SK-N-SH treated with all-trans-retinoic acid at 6 μM for 48 hours (cell line): ENCODE measurements around the gene EHHADH.

ENCODE experiments used
- ATAC-seq: fragments of 200-7000 bp; cut with Tn5 transposase; 3 replicates; pipeline ENCODE4 v1.9.1; 2020; ENCODE audit warnings: mild to moderate bottlenecking, moderate library complexity
- ARNTL ChIP-seq: fragments of 450-650 bp; formaldehyde crosslinking; IDR thresholded peaks from 2 replicates; pipeline ENCODE4 v1.5.0; 2020; ENCODE audit warnings: low read depth, mild to moderate bottlenecking, moderate library complexity, borderline replicate concordance
- CSDC2 ChIP-seq: fragments of 250-450 bp; sonication (Bioruptor Pico); IDR thresholded peaks from 2 replicates; pipeline ENCODE4 v1.5.0; 2020; ENCODE audit warnings: mild to moderate bottlenecking, moderate library complexity
- ESRRG ChIP-seq: fragments of 250-450 bp; sonication (Bioruptor Pico); IDR thresholded peaks from 2 replicates; pipeline ENCODE4 v1.6.1; 2021; ENCODE audit warnings: mild to moderate bottlenecking
- GLIS3 ChIP-seq: fragments of 250-450 bp; sonication (Bioruptor Pico); IDR thresholded peaks from 2 replicates; pipeline ENCODE4 v1.5.0; 2020; ENCODE audit warnings: mild to moderate bottlenecking, moderate library complexity
- ISL1 ChIP-seq: fragments of 250-450 bp; sonication (Bioruptor Pico); IDR thresholded peaks from 2 replicates; pipeline ENCODE4 v2.1.2; 2022; ENCODE audit warnings: mild to moderate bottlenecking, moderate library complexity
- OSR1 ChIP-seq: fragments of 250-450 bp; sonication (Bioruptor Pico); IDR thresholded peaks from 2 replicates; pipeline ENCODE4 v1.8.0; 2022; ENCODE audit warnings: moderate library complexity, mild to moderate bottlenecking, inconsistent platforms
- PPARA ChIP-seq: fragments of 250-450 bp; sonication (Bioruptor Pico); IDR thresholded peaks from 2 replicates; pipeline ENCODE4 v1.5.0; 2020; ENCODE audit warnings: mild to moderate bottlenecking, borderline replicate concordance
- RARB ChIP-seq: fragments of 250-450 bp; sonication (Bioruptor Pico); IDR thresholded peaks from 2 replicates; pipeline ENCODE4 v1.8.0; 2021; ENCODE audit warnings: mild to moderate bottlenecking, moderate library complexity
- SNAI2 ChIP-seq: fragments of 250-450 bp; sonication (Bioruptor Pico); IDR thresholded peaks from 2 replicates; pipeline ENCODE4 v1.5.0; 2020; ENCODE audit warnings: mild to moderate bottlenecking, moderate library complexity
- TOX ChIP-seq: fragments of 250-450 bp; sonication (Bioruptor Pico); IDR thresholded peaks from 2 replicates; pipeline ENCODE4 v1.8.0; 2021; ENCODE audit warnings: mild to moderate bottlenecking, moderate library complexity, borderline replicate concordance
- ZC3H10 ChIP-seq: fragments of 250-450 bp; sonication (Bioruptor Pico); IDR thresholded peaks from 2 replicates; pipeline ENCODE4 v1.5.1; 2021; ENCODE audit warnings: mild to moderate bottlenecking, moderate library complexity
- ZFP3 ChIP-seq: fragments of 250-450 bp; sonication (Bioruptor Pico); IDR thresholded peaks from 2 replicates; pipeline ENCODE4 v1.5.0; 2020; ENCODE audit warnings: mild to moderate bottlenecking, moderate library complexity
- ZFP30 ChIP-seq: fragments of 450-650 bp; formaldehyde crosslinking; IDR thresholded peaks from 2 replicates; pipeline ENCODE4 v1.5.0; 2022; ENCODE audit warnings: mild to moderate bottlenecking, moderate library complexity
- ZNF565 ChIP-seq: fragments of 450-650 bp; formaldehyde crosslinking; conservative IDR thresholded peaks from 2 replicates; pipeline ENCODE4 v1.5.0; 2020; ENCODE audit warnings: low read depth, mild to moderate bottlenecking, moderate library complexity
- ZNF70 ChIP-seq: fragments of 450-650 bp; formaldehyde crosslinking; IDR thresholded peaks from 2 replicates; pipeline ENCODE4 v1.5.0; 2020; ENCODE audit warnings: mild to moderate bottlenecking, moderate library complexity
- ZNF8 ChIP-seq: fragments of 450-650 bp; formaldehyde crosslinking; IDR thresholded peaks from 2 replicates; pipeline ENCODE4 v1.5.0; 2020; ENCODE audit warnings: mild to moderate bottlenecking, moderate library complexity
- TF ChIP-seq, protein P1 (sequence below): fragments of 250-450 bp; sonication (Bioruptor Pico); IDR thresholded peaks from 2 replicates; pipeline ENCODE4 v1.8.0; 2020; ENCODE audit warnings: mild to moderate bottlenecking, moderate library complexity, borderline replicate concordance
- TF ChIP-seq, protein P2 (sequence below): fragments of 250-450 bp; sonication (Bioruptor Pico); IDR thresholded peaks from 2 replicates; pipeline ENCODE4 v1.8.0; 2021; ENCODE audit warnings: low read depth, mild to moderate bottlenecking, moderate library complexity, borderline replicate concordance
- TF ChIP-seq, protein P3 (sequence below): fragments of 250-450 bp; sonication (Bioruptor Pico); IDR thresholded peaks from 2 replicates; pipeline ENCODE4 v1.5.1; 2020; ENCODE audit warnings: low read depth, mild to moderate bottlenecking, moderate library complexity
- TF ChIP-seq, protein P4 (sequence below): fragments of 250-450 bp; sonication (Bioruptor Pico); IDR thresholded peaks from 2 replicates; pipeline ENCODE4 v1.5.0; 2020; ENCODE audit warnings: mild to moderate bottlenecking, moderate library complexity
- TF ChIP-seq, protein P5 (sequence below): fragments of 250-450 bp; sonication (Bioruptor Pico); IDR thresholded peaks from 2 replicates; pipeline ENCODE4 v1.5.1; 2021; ENCODE audit warnings: mild to moderate bottlenecking, moderate library complexity

Gene EHHADH

DNA sequence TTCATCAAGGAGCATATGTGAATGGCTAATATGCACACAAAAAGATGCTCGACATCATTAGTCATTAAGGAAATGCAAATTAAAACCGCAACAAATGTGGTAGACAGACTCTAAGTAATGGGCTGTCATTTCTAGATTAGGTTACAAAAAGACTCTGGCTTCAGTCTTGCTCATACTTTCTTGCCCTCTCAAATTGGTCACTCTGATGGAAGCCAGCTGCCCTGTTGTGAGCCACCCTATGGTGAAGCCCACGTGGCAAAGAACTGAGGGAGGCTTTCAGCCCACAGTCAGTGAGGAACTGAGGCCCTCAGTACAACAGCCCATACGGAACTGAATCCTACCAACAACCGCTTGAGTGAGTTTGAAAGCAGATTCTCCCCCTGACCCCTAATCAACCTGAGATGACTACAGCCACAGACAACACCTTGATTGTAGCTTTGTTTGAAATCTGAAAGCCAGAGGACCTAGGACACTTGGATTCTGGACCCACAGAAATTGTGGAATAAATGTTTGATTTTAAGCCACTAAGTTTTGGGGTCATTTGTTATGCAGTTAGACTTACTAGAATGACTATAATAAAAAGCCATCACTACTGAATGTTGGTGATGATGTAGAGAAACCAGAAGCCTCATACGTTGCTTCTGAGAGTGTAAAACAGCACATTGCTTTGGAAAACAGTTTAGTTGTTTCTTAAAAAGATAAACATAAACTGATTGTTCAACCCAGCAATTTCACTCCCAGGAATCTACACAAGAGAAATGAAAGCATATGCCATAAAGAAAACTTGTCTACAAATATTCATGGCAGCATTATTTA lies 45.7 kb downstream of the EHHADH start:
- TF ChIP-seq, protein P1, sequence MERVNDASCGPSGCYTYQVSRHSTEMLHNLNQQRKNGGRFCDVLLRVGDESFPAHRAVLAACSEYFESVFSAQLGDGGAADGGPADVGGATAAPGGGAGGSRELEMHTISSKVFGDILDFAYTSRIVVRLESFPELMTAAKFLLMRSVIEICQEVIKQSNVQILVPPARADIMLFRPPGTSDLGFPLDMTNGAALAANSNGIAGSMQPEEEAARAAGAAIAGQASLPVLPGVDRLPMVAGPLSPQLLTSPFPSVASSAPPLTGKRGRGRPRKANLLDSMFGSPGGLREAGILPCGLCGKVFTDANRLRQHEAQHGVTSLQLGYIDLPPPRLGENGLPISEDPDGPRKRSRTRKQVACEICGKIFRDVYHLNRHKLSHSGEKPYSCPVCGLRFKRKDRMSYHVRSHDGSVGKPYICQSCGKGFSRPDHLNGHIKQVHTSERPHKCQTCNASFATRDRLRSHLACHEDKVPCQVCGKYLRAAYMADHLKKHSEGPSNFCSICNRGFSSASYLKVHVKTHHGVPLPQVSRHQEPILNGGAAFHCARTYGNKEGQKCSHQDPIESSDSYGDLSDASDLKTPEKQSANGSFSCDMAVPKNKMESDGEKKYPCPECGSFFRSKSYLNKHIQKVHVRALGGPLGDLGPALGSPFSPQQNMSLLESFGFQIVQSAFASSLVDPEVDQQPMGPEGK (CRISPR knock-in tag), result no peak
- no peak for TF ChIP-seq ZFP3 (CRISPR knock-in tag)
- no peak for TF ChIP-seq ZNF565
- no peak for TF ChIP-seq ZNF70 (CRISPR knock-in tag)
- TF ChIP-seq ZC3H10 (CRISPR knock-in tag), result peak; percentile 55; the same call in 1 of the 2 replicates
- no peak for TF ChIP-seq CSDC2 (CRISPR knock-in tag)
- TF ChIP-seq, protein P2, sequence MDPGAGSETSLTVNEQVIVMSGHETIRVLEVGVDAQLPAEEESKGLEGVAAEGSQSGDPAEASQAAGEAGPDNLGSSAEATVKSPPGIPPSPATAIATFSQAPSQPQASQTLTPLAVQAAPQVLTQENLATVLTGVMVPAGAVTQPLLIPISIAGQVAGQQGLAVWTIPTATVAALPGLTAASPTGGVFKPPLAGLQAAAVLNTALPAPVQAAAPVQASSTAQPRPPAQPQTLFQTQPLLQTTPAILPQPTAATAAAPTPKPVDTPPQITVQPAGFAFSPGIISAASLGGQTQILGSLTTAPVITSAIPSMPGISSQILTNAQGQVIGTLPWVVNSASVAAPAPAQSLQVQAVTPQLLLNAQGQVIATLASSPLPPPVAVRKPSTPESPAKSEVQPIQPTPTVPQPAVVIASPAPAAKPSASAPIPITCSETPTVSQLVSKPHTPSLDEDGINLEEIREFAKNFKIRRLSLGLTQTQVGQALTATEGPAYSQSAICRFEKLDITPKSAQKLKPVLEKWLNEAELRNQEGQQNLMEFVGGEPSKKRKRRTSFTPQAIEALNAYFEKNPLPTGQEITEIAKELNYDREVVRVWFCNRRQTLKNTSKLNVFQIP (CRISPR knock-in tag), result no peak
- TF ChIP-seq ESRRG, result no peak
- 0 out of 2 replicates have a peak, but pooled peaks have one; percentile 33 for TF ChIP-seq ISL1 (CRISPR knock-in tag)
- peak; percentile 83 for ATAC-seq

DNA sequence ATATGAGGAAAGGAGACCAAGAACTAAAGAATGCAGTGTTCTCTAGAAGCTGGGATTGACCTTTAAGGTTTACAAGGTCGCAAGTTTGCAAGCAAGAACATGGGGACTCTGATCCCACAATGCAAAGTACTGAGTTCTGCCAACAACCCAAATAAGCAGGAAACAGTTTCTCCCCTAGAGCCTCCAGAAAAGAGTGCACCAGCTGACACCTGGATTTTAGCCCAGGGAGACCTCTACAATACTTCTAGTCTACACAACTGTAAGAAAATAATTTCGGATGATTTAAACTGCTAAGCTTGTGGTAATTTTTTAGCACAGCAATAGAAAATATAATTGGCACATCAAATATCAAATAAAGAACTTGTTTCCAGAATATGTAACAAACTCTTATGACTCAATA lies 46.4 kb downstream of the EHHADH start:
- TF ChIP-seq OSR1 (CRISPR knock-in tag) (no peak), ESRRG (no peak), RARB (no peak), ZNF565 (no peak), ZC3H10 (CRISPR knock-in tag) (no peak), ISL1 (CRISPR knock-in tag) (no peak), ZNF70 (CRISPR knock-in tag) (no peak)
- TF ChIP-seq, protein P3, sequence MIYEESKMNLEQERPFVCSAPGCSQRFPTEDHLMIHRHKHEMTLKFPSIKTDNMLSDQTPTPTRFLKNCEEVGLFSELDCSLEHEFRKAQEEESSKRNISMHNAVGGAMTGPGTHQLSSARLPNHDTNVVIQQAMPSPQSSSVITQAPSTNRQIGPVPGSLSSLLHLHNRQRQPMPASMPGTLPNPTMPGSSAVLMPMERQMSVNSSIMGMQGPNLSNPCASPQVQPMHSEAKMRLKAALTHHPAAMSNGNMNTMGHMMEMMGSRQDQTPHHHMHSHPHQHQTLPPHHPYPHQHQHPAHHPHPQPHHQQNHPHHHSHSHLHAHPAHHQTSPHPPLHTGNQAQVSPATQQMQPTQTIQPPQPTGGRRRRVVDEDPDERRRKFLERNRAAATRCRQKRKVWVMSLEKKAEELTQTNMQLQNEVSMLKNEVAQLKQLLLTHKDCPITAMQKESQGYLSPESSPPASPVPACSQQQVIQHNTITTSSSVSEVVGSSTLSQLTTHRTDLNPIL, result no peak
- ATAC-seq, result peak; percentile 34

DNA sequence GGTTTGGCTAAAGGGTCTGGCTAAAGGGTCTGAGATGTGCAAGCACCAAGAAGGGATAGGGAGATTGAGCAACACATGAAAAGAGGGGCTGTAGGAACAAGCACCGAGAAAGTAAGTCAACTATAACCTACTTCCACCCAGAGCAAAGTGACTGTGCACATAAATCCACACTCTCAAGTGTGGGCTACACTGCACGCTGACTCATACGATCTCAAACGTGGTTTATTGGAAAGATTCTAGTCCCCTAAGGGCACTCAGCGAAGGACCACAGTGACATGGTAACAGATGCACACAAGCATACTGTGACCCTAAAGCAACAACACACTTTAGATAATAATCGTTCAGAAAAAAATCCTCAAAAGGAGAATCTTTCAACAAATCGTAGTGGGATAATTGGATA lies 48.0 kb downstream of the EHHADH start:
- TF ChIP-seq ZFP30 (CRISPR knock-in tag), result no peak
- TF ChIP-seq CSDC2 (CRISPR knock-in tag), result no peak
- no peak for TF ChIP-seq TOX (CRISPR knock-in tag)
- no peak for TF ChIP-seq ZC3H10 (CRISPR knock-in tag)
- TF ChIP-seq ZNF565, result no peak
- TF ChIP-seq, protein P4, sequence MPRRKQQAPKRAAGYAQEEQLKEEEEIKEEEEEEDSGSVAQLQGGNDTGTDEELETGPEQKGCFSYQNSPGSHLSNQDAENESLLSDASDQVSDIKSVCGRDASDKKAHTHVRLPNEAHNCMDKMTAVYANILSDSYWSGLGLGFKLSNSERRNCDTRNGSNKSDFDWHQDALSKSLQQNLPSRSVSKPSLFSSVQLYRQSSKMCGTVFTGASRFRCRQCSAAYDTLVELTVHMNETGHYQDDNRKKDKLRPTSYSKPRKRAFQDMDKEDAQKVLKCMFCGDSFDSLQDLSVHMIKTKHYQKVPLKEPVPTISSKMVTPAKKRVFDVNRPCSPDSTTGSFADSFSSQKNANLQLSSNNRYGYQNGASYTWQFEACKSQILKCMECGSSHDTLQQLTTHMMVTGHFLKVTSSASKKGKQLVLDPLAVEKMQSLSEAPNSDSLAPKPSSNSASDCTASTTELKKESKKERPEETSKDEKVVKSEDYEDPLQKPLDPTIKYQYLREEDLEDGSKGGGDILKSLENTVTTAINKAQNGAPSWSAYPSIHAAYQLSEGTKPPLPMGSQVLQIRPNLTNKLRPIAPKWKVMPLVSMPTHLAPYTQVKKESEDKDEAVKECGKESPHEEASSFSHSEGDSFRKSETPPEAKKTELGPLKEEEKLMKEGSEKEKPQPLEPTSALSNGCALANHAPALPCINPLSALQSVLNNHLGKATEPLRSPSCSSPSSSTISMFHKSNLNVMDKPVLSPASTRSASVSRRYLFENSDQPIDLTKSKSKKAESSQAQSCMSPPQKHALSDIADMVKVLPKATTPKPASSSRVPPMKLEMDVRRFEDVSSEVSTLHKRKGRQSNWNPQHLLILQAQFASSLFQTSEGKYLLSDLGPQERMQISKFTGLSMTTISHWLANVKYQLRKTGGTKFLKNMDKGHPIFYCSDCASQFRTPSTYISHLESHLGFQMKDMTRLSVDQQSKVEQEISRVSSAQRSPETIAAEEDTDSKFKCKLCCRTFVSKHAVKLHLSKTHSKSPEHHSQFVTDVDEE (CRISPR knock-in tag), result no peak
- TF ChIP-seq ZFP3 (CRISPR knock-in tag), result no peak
- TF ChIP-seq ARNTL, result no peak
- TF ChIP-seq, protein P5, sequence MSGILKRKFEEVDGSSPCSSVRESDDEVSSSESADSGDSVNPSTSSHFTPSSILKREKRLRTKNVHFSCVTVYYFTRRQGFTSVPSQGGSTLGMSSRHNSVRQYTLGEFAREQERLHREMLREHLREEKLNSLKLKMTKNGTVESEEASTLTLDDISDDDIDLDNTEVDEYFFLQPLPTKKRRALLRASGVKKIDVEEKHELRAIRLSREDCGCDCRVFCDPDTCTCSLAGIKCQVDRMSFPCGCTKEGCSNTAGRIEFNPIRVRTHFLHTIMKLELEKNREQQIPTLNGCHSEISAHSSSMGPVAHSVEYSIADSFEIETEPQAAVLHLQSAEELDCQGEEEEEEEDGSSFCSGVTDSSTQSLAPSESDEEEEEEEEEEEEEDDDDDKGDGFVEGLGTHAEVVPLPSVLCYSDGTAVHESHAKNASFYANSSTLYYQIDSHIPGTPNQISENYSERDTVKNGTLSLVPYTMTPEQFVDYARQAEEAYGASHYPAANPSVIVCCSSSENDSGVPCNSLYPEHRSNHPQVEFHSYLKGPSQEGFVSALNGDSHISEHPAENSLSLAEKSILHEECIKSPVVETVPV (CRISPR knock-in tag), result no peak
- TF ChIP-seq ISL1 (CRISPR knock-in tag), result no peak
- TF ChIP-seq RARB, result no peak
- TF ChIP-seq GLIS3 (CRISPR knock-in tag), result no peak
- no peak for TF ChIP-seq ZNF8 (CRISPR knock-in tag)
- TF ChIP-seq SNAI2 (CRISPR knock-in tag), result no peak
- TF ChIP-seq PPARA (CRISPR knock-in tag), result no peak
- TF ChIP-seq OSR1 (CRISPR knock-in tag), result no peak
- no peak for ATAC-seq
